ENCODE data around the gene MYO1E. TPM values are rescaled to one million over a fixed set of nuclear protein-coding genes. Genes with fewer than 3 reads are reported as not detected.

MYO1E gene
- total and polyA plus RNA-seq, 4 donors = 20.9 to 84.2 (median 52.4) TPM

DNA sequence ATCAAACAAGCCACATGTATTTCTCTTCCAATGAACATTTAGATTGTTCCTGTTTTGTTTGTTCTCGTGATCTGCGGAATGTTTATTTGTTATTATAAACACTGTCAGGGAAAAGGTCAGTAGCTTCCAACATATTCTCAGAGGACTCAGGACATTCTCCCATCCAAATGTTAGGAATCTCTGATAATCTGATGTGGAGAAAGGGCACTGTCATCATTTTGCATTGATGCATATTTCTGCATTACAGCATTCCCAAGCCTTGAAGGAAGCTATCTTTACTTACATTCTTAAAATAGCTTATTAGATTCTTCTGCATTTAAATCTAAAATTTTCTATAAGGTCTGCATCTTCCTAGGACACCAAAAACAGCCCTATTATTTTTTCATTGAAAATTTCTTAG lies 10.3 kb downstream of the MYO1E start:
- Histone ChIP-seq H3K9me3 (ENCODE audit: control insufficient read depth in 4 of 4, insufficient read depth in 3 of 4, low read length in 3 of 4) (peaks cover 0 to 2% (median 0%) of the 10 kb centered on the region in 4 donors), H3K36me3 (ENCODE audit: control insufficient read depth in 4 of 4, insufficient read depth in 4 of 4, low read length in 4 of 4) (no peaks in the 10 kb centered on the region), H3K4me3 (no peak overlapping the region), H3K27ac (ENCODE audit: low read depth in 1 of 2, low read length in 1 of 2) (no peak overlapping the region), H3K4me1 (ENCODE audit: control insufficient read depth in 5 of 5, insufficient read depth in 5 of 5, low read length in 5 of 5) (peaks cover 0 to 4% (median 0%) of the 10 kb centered on the region in 5 donors), H3K27me3 (ENCODE audit: control insufficient read depth in 3 of 3, insufficient read depth in 3 of 3, low read length in 2 of 3) (no peaks in the 10 kb centered on the region), H3K9ac (ENCODE audit: insufficient read depth in 1 of 2, low read length in 2 of 2) (no peak overlapping the region)
- TF ChIP-seq, protein P1, sequence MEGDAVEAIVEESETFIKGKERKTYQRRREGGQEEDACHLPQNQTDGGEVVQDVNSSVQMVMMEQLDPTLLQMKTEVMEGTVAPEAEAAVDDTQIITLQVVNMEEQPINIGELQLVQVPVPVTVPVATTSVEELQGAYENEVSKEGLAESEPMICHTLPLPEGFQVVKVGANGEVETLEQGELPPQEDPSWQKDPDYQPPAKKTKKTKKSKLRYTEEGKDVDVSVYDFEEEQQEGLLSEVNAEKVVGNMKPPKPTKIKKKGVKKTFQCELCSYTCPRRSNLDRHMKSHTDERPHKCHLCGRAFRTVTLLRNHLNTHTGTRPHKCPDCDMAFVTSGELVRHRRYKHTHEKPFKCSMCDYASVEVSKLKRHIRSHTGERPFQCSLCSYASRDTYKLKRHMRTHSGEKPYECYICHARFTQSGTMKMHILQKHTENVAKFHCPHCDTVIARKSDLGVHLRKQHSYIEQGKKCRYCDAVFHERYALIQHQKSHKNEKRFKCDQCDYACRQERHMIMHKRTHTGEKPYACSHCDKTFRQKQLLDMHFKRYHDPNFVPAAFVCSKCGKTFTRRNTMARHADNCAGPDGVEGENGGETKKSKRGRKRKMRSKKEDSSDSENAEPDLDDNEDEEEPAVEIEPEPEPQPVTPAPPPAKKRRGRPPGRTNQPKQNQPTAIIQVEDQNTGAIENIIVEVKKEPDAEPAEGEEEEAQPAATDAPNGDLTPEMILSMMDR (IDR thresholded peaks at IDR 0.05; ENCODE audit: control extremely low read depth, extremely low read depth) = no peak
- ATAC-seq (ENCODE audit: insufficient read depth, low FRiP score) = no peak
- 73 to 83% methylated on average over 2 of the region's 2 CpGs for WGBS, 2 donors
- no peak for DNase-seq

DNA sequence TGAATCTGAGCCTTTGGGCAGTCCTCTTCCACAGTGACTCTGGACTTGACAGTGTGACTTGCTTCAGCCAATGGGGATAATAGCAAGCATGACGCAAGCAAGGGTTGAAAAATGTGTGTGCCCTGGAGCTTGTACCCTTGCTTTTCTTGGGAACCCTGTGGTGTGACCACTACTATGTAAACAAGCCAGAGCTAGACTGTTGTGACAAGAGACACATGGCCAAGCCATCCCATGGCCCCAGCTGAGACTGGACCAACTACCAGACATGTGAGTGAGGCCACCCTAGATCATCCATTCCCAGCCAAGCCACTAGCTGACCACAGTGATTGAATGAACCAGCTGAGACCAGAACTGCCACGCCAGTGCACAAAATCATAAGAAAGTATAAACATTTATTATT lies 11.8 kb downstream of the MYO1E start:
- peaks cover 0 to 4% (median 0%) of the 10 kb centered on the region in 5 donors for H3K4me1 ChIP-seq (ENCODE audit: control insufficient read depth in 5 of 5, insufficient read depth in 5 of 5, low read length in 5 of 5)
- H3K9me3 ChIP-seq (ENCODE audit: control insufficient read depth in 4 of 4, insufficient read depth in 3 of 4, low read length in 3 of 4) = peaks cover 0 to 2% (median 0%) of the 10 kb centered on the region in 4 donors
- H3K27ac ChIP-seq (ENCODE audit: low read depth in 1 of 2, low read length in 1 of 2) = no peak overlapping the region
- TF ChIP-seq, protein P1 (IDR thresholded peaks at IDR 0.05; ENCODE audit: control extremely low read depth, extremely low read depth) = no peak
- H3K4me3 ChIP-seq = no peak overlapping the region
- H3K27me3 ChIP-seq (ENCODE audit: control insufficient read depth in 3 of 3, insufficient read depth in 3 of 3, low read length in 2 of 3) = no peaks in the 10 kb centered on the region
- no peak for ATAC-seq (ENCODE audit: insufficient read depth, low FRiP score)
- no peak overlapping the region for H3K9ac ChIP-seq (ENCODE audit: insufficient read depth in 1 of 2, low read length in 2 of 2)
- H3K36me3 ChIP-seq (ENCODE audit: control insufficient read depth in 4 of 4, insufficient read depth in 4 of 4, low read length in 4 of 4) = no peaks in the 10 kb centered on the region
- no peak for DNase-seq
- WGBS, 2 donors = 94 to 96% methylated on average over 2 of the region's 2 CpGs

DNA sequence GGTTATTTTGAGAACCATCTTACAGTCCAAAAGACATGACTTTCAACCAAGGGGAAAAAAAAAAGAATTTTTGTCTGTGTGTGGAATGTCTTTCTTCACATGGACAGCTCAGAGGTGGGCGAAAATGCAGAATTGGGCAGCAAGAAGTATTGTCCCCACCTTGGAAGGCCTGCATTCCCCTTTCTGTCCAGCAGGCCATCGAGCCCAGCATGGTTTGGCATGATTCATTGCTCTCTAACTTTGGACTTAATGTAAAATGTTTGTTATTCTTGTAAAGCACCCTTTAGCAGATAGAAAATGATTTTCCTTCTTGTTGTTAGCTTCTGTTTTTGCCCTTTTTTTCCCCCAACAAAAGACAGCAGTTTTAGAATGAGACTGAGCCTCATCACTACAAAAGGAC lies 12.4 kb downstream of the MYO1E start:
- TF ChIP-seq, protein P1 (IDR thresholded peaks at IDR 0.05; ENCODE audit: control extremely low read depth, extremely low read depth) = no peak
- peaks cover 0 to 4% (median 0%) of the 10 kb centered on the region in 5 donors for H3K4me1 ChIP-seq (ENCODE audit: control insufficient read depth in 5 of 5, insufficient read depth in 5 of 5, low read length in 5 of 5)
- ATAC-seq (ENCODE audit: insufficient read depth, low FRiP score) = no peak
- no peaks in the 10 kb centered on the region for H3K36me3 ChIP-seq (ENCODE audit: control insufficient read depth in 4 of 4, insufficient read depth in 4 of 4, low read length in 4 of 4)
- no peak overlapping the region for H3K4me3 ChIP-seq
- DNase-seq = no peak
- peaks cover 0 to 2% (median 0%) of the 10 kb centered on the region in 4 donors for H3K9me3 ChIP-seq (ENCODE audit: control insufficient read depth in 4 of 4, insufficient read depth in 3 of 4, low read length in 3 of 4)
- no peaks in the 10 kb centered on the region for H3K27me3 ChIP-seq (ENCODE audit: control insufficient read depth in 3 of 3, insufficient read depth in 3 of 3, low read length in 2 of 3)
- WGBS, 2 donors = 96 to 97% methylated on average over 2 of the region's 2 CpGs
- H3K9ac ChIP-seq (ENCODE audit: insufficient read depth in 1 of 2, low read length in 2 of 2) = no peak overlapping the region
- no peak overlapping the region for H3K27ac ChIP-seq (ENCODE audit: low read depth in 1 of 2, low read length in 1 of 2)

DNA sequence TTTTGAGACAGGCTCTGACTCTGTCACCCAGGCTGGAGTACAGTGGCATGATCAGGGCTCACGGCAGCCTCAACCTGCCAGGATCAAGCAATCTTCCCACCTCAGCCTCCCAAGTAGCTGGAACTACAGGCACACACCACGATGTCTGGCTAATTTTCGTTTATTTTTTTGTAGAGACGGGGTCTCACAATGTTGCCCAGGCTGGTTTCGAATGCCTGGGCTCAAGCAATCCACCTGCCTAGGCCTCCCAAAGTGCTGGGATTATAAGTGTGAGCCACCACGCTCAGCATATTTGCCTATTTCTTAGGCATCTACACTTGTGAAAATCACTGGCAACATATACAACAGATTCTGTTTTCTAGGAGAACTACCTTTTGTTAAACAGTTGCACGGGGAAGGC lies 16.9 kb downstream of the MYO1E start:
- TF ChIP-seq, protein P1 (IDR thresholded peaks at IDR 0.05; ENCODE audit: control extremely low read depth, extremely low read depth) = no peak
- no peak overlapping the region for H3K4me3 ChIP-seq
- H3K27ac ChIP-seq (ENCODE audit: low read depth in 1 of 2, low read length in 1 of 2) = no peak overlapping the region
- peaks cover 0 to under 1% (median 0%) of the 10 kb centered on the region in 4 donors for H3K9me3 ChIP-seq (ENCODE audit: control insufficient read depth in 4 of 4, insufficient read depth in 3 of 4, low read length in 3 of 4)
- DNase-seq (no peak), ATAC-seq (ENCODE audit: insufficient read depth, low FRiP score) (no peak)
- H3K27me3 ChIP-seq (ENCODE audit: control insufficient read depth in 3 of 3, insufficient read depth in 3 of 3, low read length in 2 of 3) = no peaks in the 10 kb centered on the region
- WGBS, 2 donors = 94 to 95% methylated on average over 7 of the region's 7 CpGs
- no peak overlapping the region for H3K9ac ChIP-seq (ENCODE audit: insufficient read depth in 1 of 2, low read length in 2 of 2)
- H3K36me3 ChIP-seq (ENCODE audit: control insufficient read depth in 4 of 4, insufficient read depth in 4 of 4, low read length in 4 of 4) = no peaks in the 10 kb centered on the region
- peaks cover 0 to 22% (median 5%) of the 10 kb centered on the region in 5 donors for H3K4me1 ChIP-seq (ENCODE audit: control insufficient read depth in 5 of 5, insufficient read depth in 5 of 5, low read length in 5 of 5)

Data from lung (tissue), 12 donors.